KBM-7 (cell line): ENCODE data around the gene VAV1.
"Not testable (repeated sequence)": the region's sequence is repeated elsewhere in the genome, so short reads cannot be mapped to it uniquely, and the experiment has no call there.

Experiments used
- DNase-seq: peaks from one replicate; pipeline ENCODE4 v3.0.0-alpha.2; 2015
- in situ Hi-C: fragments of 300-500 bp; cut with MboI; formaldehyde crosslinking; loops from 2 replicates; pipeline ENCODE4 v1.14.3; 2020; ENCODE audit warnings: low sequenced_read_pairs, low pct_unique_long_range_greater_than_20kb, mixed read lengths

The VAV1 gene

GRCh38 chr19:6753178-6754031, 19.1 kb upstream of the VAV1 start:
- peak; percentile 94 for DNase-seq
- in situ Hi-C loops, result no loop called here

- in situ Hi-C loops, result no loop called here
Observed at GRCh38 chr19:6754136-6754535, 18.4 kb upstream of the VAV1 start.

GRCh38 chr19:6754653-6755463, 17.6 kb upstream of the VAV1 start:
- no peak for DNase-seq

More at GRCh38 chr19:6754136-6754535, 18.4 kb upstream of the VAV1 start:
- DNase-seq, result no peak

GRCh38 chr19:6760606-6761005, 11.9 kb upstream of the VAV1 start:
- in situ Hi-C loops, result no loop called here

More at GRCh38 chr19:6754653-6755463, 17.6 kb upstream of the VAV1 start:
- in situ Hi-C loops, result no loop called here

GRCh38 chr19:6761053-6761676, 11.3 kb upstream of the VAV1 start:
- in situ Hi-C loops, result no loop called here

More at GRCh38 chr19:6760606-6761005, 11.9 kb upstream of the VAV1 start:
- DNase-seq, result no peak

GRCh38 chr19:6762253-6762797, 10.2 kb upstream of the VAV1 start:
- in situ Hi-C loops, DNase-seq: not testable (repeated sequence)

More at GRCh38 chr19:6761053-6761676, 11.3 kb upstream of the VAV1 start:
- peak; percentile 19 for DNase-seq

- in situ Hi-C loops, result no loop called here
- DNase-seq, result no peak
Observed at GRCh38 chr19:6765738-6766356, 6.7 kb upstream of the VAV1 start.

GRCh38 chr19:6766357-6767080, 6.0 kb upstream of the VAV1 start:
- no peak for DNase-seq
- in situ Hi-C loops, result no loop called here

GRCh38 chr19:6767081-6767356, 5.5 kb upstream of the VAV1 start:
- in situ Hi-C loops, result no loop called here
- DNase-seq, result no peak

- peak; percentile 94 for DNase-seq
- in situ Hi-C loops, result no loop called here
Observed at GRCh38 chr19:6767357-6768235, 4.9 kb upstream of the VAV1 start, which contains the start of gene SH2D3A. SH2D3A (minus strand) TSS chr19:6767435; CDS start chr19:6763748, 3,687 bp downstream.

- in situ Hi-C loops, result no loop called here
- no peak for DNase-seq
Observed at GRCh38 chr19:6768236-6768785, 4.2 kb upstream of the VAV1 start.

GRCh38 chr19:6769006-6769619, 3.4 kb upstream of the VAV1 start:
- in situ Hi-C loops, result no loop called here
- peak; percentile 80 for DNase-seq

- DNase-seq, in situ Hi-C loops: not testable (repeated sequence)
Observed at GRCh38 chr19:6771648-6772027, 870 bp upstream of the VAV1 start.

GRCh38 chr19:6772866-6773322, 386 bp downstream of the VAV1 start:
- in situ Hi-C loops, result no loop called here

GRCh38 chr19:6773323-6773931, 919 bp downstream of the VAV1 start:
- in situ Hi-C loops, result no loop called here
- DNase-seq, result peak; percentile 89

More at GRCh38 chr19:6772866-6773322, 386 bp downstream of the VAV1 start:
- DNase-seq, result no peak
